AG10803 (cell line): Measurements from ENCODE around the gene TMEM52.

Experiments used
- DNase-seq: peaks from one replicate; pipeline ENCODE4 v3.0.0; 2010; ENCODE audit warnings: low read depth
- H3K4me3 ChIP-seq: 2 replicates; pipeline ENCODE4 v1.5.1; 2011; ENCODE audit warnings: mild to moderate bottlenecking, low read length, control low read depth
- CTCF ChIP-seq: conservative IDR thresholded peaks from 2 replicates; pipeline ENCODE4 v1.5.1; 2011; ENCODE audit warnings: mild to moderate bottlenecking, low read length, control low read depth, inconsistent platforms

TMEM52 gene

GRCh38 chr1:1873186-1873585 lies 45.9 kb downstream of the TMEM52 start:
- no peak for TF ChIP-seq CTCF
- DNase-seq = no peak
- H3K4me3 ChIP-seq = no peak overlapping the region

- no peak overlapping the region for H3K4me3 ChIP-seq
- TF ChIP-seq CTCF = no peak
- DNase-seq = no peak
Measured at GRCh38 chr1:1872329-1872994, 46.6 kb downstream of the TMEM52 start.

GRCh38 chr1:1869469-1869868 lies 49.6 kb downstream of the TMEM52 start:
- no peak overlapping the region for H3K4me3 ChIP-seq

More at GRCh38 chr1:1869469-1869868, 49.6 kb downstream of the TMEM52 start:
- no peak for DNase-seq
- TF ChIP-seq CTCF = no peak
